DMS 273 (cell line): ENCODE data around the gene ADD3.

Experiments used
- DNase-seq: peaks from one replicate; lab custom pipeline; 2025; ENCODE audit not compliant: unreplicated experiment; lab: John Stamatoyannopoulos, UW

The ADD3 gene

GRCh38 chr10:110171032-110171431 is 163.2 kb downstream of the ADD3 start:
- no peak for DNase-seq

- DNase-seq: no peak
Measured at GRCh38 chr10:110172155-110172554, 164.4 kb downstream of the ADD3 start.

- DNase-seq: no peak
Measured at GRCh38 chr10:110174201-110174600, 166.4 kb downstream of the ADD3 start.

GRCh38 chr10:110174816-110175215 is 167.0 kb downstream of the ADD3 start:
- DNase-seq: no peak

GRCh38 chr10:110175406-110175805 is 167.6 kb downstream of the ADD3 start:
- no peak for DNase-seq

- DNase-seq: no peak
Measured at GRCh38 chr10:110176141-110177030, 168.6 kb downstream of the ADD3 start.

GRCh38 chr10:110179220-110179619 is 171.4 kb downstream of the ADD3 start:
- no peak for DNase-seq

GRCh38 chr10:110181451-110181850 is 173.7 kb downstream of the ADD3 start:
- DNase-seq: no peak

- no peak for DNase-seq
Measured at GRCh38 chr10:110181911-110182310, 174.1 kb downstream of the ADD3 start.

- no peak for DNase-seq
Measured at GRCh38 chr10:110184398-110184797, 176.6 kb downstream of the ADD3 start.
